Hematopoietic multipotent progenitor cell treated with erythropoietin and hydrocortisone succinate and interleukin-3 and kit ligand, for 8 days (in vitro differentiated cells): ENCODE measurements around the gene POLR2H.

Experiments used
- DNase-seq: peaks from one replicate; pipeline ENCODE4 v3.0.0-alpha.2; 2015

The POLR2H gene

GRCh38 chr3:184375747-184376461 is 14.4 kb downstream of the POLR2H start:
- DNase-seq, result no peak

GRCh38 chr3:184377374-184377773 is 15.9 kb downstream of the POLR2H start:
- DNase-seq, result no peak

- DNase-seq, result no peak
Measured at GRCh38 chr3:184377882-184378445, 16.5 kb downstream of the POLR2H start, which contains the start of gene THPO. Gene THPO, minus strand, starts transcription at chr3:184378207. Its CDS starts 1,948 bp downstream, at chr3:184376259.

- DNase-seq, result no peak
Measured at GRCh38 chr3:184378651-184379357, 17.3 kb downstream of the POLR2H start.

GRCh38 chr3:184379358-184380184 is 18.1 kb downstream of the POLR2H start, which contains the start of gene CHRD:
Gene CHRD, plus strand, starts transcription at chr3:184380054. Its CDS starts 265 bp downstream, at chr3:184380319.
- DNase-seq, result no peak

- no peak for DNase-seq
Measured at GRCh38 chr3:184380185-184380626, 18.7 kb downstream of the POLR2H start.

GRCh38 chr3:184380627-184381260 is 19.2 kb downstream of the POLR2H start:
- DNase-seq, result no peak

GRCh38 chr3:184381261-184382224 is 20.0 kb downstream of the POLR2H start:
- no peak for DNase-seq

- DNase-seq, result no peak
Measured at GRCh38 chr3:184382326-184383032, 21.0 kb downstream of the POLR2H start.

- DNase-seq, result no peak
Measured at GRCh38 chr3:184383033-184383740, 21.7 kb downstream of the POLR2H start.

- DNase-seq, result no peak
Measured at GRCh38 chr3:184384342-184384741, 22.8 kb downstream of the POLR2H start.

- DNase-seq, result no peak
Measured at GRCh38 chr3:184384856-184385422, 23.4 kb downstream of the POLR2H start.

GRCh38 chr3:184386047-184386806 is 24.7 kb downstream of the POLR2H start:
- DNase-seq, result no peak

- no peak for DNase-seq
Measured at GRCh38 chr3:184387174-184387714, 25.7 kb downstream of the POLR2H start.

GRCh38 chr3:184388164-184388935 is 26.8 kb downstream of the POLR2H start:
- no peak for DNase-seq

GRCh38 chr3:184388936-184389230 is 27.4 kb downstream of the POLR2H start:
- DNase-seq, result no peak

- DNase-seq, result no peak
Measured at GRCh38 chr3:184389384-184389783, 27.9 kb downstream of the POLR2H start.
